GM04503 (cell line): ENCODE measurements around the gene TBC1D9.

Source experiments
- DNase-seq: peaks from one replicate; pipeline ENCODE4 v3.0.0-alpha.2; 2012; ENCODE audit warnings: low read depth

Gene TBC1D9

DNA sequence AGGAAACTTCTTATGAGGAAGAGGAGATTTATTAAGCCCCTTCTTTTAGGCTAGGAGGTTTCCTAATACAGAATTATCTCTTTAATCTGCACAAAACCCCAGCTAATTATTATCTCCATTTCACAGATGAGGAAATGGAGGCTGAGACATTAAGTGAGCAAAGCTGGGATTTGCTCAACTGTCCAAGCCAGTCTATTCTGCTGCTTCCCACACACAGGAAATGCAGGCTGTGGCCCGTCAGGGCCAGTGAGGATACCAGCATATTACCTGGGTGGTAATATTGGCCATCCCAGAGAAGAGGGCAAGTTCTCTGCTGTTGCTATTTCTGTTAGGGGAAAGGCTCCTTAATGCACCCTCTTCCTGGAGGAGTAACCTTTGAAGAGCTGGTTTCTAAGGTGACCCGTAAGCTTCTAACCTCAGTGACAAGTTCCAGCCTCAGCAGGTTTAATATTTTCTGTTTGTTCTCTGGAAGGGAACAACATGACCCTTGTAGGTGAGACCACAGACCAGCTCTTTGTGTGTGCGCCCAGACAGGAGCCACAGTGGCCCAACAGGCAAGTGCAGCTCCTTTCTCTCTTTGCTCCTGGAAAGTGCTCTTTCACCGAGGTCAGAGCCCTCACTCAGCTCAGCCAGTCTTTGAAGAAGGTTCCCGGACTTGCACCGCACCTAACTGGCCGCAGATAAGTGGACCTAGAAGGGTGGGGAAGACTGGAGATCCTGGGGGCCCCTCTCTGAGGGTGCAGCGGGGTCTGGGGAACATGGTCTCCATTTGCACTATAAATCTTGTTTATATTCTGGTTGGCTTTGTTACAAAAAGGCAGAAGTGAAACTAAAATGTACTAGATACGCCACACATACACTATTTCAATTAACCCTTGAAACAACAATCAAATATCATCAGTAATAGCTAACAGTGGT lies 35.5 kb downstream of the TBC1D9 start:
- DNase-seq, result no peak

DNA sequence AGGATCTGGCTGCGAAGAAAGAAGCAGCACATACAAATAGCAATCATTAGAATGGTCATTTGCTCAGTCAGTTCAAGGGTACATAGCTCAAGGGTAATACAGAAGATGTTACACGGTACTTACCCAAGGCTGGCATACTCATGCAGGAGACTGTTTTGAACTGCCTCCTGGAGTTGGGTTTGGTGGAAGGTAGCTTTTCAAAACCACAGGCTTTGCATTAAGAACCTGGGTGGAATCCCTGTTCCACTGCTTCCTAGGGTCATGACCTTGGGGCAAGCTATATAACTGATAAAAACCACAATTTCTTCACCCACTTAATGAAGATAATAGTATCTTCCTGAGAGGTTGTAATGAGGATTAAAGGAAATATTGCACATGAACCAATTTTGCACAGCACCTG lies 36.5 kb downstream of the TBC1D9 start:
- DNase-seq, result no peak

GRCh38 chr4:140719022-140719421 lies 37.2 kb downstream of the TBC1D9 start:
- DNase-seq, result peak; percentile 34

GRCh38 chr4:140718241-140718952 lies 37.8 kb downstream of the TBC1D9 start:
- DNase-seq, result peak; percentile 60

GRCh38 chr4:140717313-140717712 lies 38.9 kb downstream of the TBC1D9 start:
- DNase-seq, result no peak

DNA sequence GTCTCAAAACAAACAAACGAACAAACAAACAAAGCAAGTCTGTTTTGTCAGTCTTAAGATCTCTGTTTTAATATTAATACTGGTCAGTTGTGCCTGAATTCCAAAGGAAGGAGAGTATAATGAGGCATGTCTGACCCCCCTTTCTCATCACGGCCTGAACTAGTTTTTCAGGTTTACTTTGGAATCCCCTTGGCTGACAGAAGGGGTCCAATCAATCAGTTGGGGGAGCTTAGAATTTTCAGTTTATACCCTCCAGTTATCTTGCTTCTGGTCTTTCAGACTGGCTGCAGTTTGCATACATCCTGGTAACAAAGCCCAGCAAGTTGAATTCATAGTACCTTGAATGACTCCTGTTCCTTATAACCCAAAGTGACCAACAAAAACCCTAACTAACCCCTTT lies 41.1 kb downstream of the TBC1D9 start:
- no peak for DNase-seq

GRCh38 chr4:140711910-140712309 lies 44.3 kb downstream of the TBC1D9 start:
- no peak for DNase-seq

- DNase-seq, result no peak
These were observed 45.1 kb downstream of the TBC1D9 start for GRCh38 chr4:140710908-140711622.

GRCh38 chr4:140707325-140707724 lies 48.9 kb downstream of the TBC1D9 start:
- no peak for DNase-seq

GRCh38 chr4:140706665-140707064 lies 49.5 kb downstream of the TBC1D9 start:
- DNase-seq, result no peak

DNA sequence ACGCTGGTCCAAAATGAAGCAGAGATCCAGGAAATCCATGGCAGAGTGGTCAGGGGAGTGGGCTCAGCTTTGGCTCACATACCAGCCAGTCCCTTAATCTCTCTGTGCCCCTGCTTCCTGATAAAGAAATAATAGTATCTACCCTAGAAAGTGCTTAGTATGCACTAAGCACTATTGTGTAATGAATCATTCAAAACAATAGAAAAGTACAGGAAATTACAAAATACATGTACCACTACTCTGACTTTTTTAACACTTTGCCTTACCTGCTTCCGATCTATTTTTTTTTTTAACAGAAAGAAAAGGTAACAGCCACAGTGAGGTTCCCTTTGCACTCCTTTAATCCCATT lies 49.9 kb downstream of the TBC1D9 start:
- no peak for DNase-seq

GRCh38 chr4:140705625-140706275 lies 50.4 kb downstream of the TBC1D9 start:
- no peak for DNase-seq

DNA sequence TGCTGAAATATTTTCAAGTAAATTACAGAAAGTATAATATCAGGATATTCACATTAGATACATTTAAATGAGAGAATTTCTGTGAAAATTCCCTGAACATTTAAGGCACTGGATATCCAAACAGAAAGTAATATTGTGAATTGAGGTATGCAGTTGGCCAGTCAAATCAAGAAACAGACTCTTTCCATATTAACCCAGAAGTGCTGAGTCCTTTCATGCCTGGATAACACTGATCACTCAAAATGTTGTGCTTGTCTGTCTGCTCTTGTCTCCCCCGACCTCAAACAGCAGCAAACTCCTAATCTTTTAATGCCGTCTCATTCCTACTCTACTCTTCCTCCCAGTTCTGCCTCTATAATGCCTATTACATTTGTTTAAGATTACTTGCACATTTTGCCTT lies 51.2 kb downstream of the TBC1D9 start:
- DNase-seq, result no peak

DNA sequence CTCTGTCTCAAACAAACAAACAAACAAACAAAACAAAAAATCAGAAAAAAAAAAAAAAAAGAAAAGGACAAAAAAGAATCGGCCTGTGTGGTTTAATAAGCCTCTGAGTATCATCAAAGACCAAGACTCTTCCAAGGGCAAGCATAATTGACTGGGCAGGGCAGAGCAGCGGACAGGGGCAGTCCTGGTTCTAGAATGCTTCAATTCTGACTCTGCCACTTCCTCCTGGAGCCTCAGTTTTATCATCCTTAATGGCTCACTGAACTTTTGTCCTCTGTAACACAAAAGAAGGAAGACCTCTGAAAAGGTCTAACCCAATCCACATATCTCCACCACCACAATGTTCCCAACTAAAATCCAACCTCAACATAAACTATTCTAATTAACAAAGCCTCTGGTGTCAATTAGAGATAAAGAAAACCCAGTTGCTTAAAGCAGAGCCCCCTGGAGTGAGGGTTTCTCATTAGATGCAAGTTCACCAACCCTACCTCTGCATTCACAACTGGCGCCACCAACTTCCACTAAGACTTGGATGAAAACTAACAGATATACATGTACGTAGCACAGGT lies 51.7 kb downstream of the TBC1D9 start:
- DNase-seq, result no peak

GRCh38 chr4:140703463-140703862 lies 52.7 kb downstream of the TBC1D9 start:
- DNase-seq, result peak; percentile 20

GRCh38 chr4:140702096-140702757 lies 54.0 kb downstream of the TBC1D9 start:
- DNase-seq, result no peak

DNA sequence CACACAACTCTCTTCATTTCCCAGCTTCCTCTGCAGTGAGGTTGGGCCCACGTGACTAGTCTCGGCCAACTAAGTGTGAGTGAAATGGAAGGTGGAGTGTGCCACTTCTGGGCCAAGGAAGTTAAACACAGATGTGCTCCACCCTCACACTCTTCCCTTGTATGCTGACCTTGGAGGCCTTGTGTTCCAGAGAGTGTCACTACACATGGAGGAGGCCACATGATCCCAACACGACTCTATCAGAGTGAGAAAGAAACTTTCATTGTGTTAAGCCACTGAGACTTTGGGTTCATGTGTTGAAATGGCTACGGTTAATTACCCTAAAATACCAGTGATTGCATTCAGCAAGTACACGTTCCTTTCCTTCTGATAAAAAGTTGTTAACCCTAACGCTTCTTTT lies 55.1 kb downstream of the TBC1D9 start:
- no peak for DNase-seq

- no peak for DNase-seq
These were observed 58.2 kb downstream of the TBC1D9 start for GRCh38 chr4:140697709-140698560.

- no peak for DNase-seq
These were observed 60.7 kb downstream of the TBC1D9 start for GRCh38 chr4:140695483-140695882.

- no peak for DNase-seq
These were observed 62.6 kb downstream of the TBC1D9 start for GRCh38 chr4:140693562-140693961.
